ENCODE data around the gene SLC23A3. TPM values are rescaled to one million over a fixed set of nuclear protein-coding genes. Genes with fewer than 3 reads are reported as not detected.

Gene SLC23A3
- total RNA-seq, 1 donor from 2014 or later = 1.4 TPM

- Histone ChIP-seq H3K4me1 (peaks cover 7% of the 10 kb centered on the region), H3K9me3 (ENCODE audit: low read depth) (no peaks in the 10 kb centered on the region), H4K20me1 (ENCODE audit: low read depth) (no peaks in the 10 kb centered on the region), H3K9ac (no peak overlapping the region), H3K79me2 (ENCODE audit: low read depth) (no peaks in the 10 kb centered on the region), H3K36me3 (no peaks in the 10 kb centered on the region), H3K27me3 (no peaks in the 10 kb centered on the region), H3K4me2 (peak overlapping the region; percentile 76), H3K4me3 (peak overlapping the region; percentile 66), H2AFZ (replicated peaks) (no peak overlapping the region), H3K27ac (no peak overlapping the region), H3F3A (ENCODE audit: low read depth) (peaks cover 26% of the 10 kb centered on the region)
- Mint-ChIP-seq H3K27ac (no peak overlapping the region), H3K27me3 (ENCODE audit: insufficient read depth, low read depth) (peaks cover 3% of the 10 kb centered on the region), H3K4me3 (peak overlapping the region; percentile 95), H3K36me3 (peaks cover 5% of the 10 kb centered on the region), H3K4me1 (peaks cover 19% of the 10 kb centered on the region), H3K9me3 (peaks cover 4% of the 10 kb centered on the region)
- TF ChIP-seq CTCF (IDR thresholded peaks at IDR 0.05) (no peak), EZH2 (IDR thresholded peaks at IDR 0.05) (no peak), EZH2phosphoT487 (IDR thresholded peaks at IDR 0.05) (no peak)
- no peak for DNase-seq (ENCODE audit: low spot score)
Observed at GRCh38 chr2:219207884-219208740, 38.3 kb upstream of the SLC23A3 start.

DNA sequence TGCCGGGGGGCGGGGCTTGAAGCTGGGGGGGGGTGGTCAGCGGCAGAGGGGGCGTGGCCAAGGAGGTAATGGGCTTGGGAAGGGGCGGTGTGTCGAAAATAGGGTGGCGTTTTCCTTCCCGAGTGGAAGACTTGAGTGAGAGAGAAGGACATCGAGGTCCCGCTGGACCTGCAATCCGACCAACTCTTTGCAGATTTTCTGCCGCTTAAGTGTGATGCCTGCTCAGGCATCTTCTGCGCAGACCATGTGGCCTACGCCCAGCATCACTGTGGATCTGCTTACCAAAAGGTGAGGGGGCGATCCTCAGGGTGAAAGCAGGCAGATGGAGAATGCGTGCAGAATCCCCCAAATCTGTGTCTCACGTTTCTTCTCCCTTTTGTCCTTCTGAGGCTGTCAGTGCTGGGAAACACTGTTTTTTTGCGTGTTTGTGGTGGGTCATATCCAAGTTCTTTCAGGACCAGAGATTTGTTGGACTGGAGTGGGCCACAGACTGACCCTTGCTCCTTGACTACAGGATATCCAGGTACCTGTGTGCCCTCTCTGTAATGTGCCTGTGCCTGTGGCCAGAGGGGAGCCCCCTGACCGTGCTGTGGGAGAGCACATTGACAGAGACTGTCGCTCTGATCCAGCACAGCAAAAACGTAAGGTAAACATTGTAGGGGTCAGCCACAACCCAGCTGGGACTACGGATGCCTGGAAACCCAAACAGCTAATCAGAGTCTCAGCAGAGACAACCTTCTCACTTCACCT is 37.5 kb upstream of the SLC23A3 start:
- Histone ChIP-seq H3K79me2 (ENCODE audit: low read depth) (no peaks in the 10 kb centered on the region), H2AFZ (replicated peaks) (peak overlapping the region; percentile 20), H3K4me2 (peak overlapping the region; percentile 76), H3K4me1 (peaks cover 7% of the 10 kb centered on the region), H3F3A (ENCODE audit: low read depth) (peaks cover 26% of the 10 kb centered on the region), H3K9me3 (ENCODE audit: low read depth) (no peaks in the 10 kb centered on the region), H3K27ac (no peak overlapping the region), H3K36me3 (no peaks in the 10 kb centered on the region), H3K27me3 (no peaks in the 10 kb centered on the region), H3K9ac (no peak overlapping the region), H4K20me1 (ENCODE audit: low read depth) (no peaks in the 10 kb centered on the region), H3K4me3 (peak overlapping the region; percentile 66)
- peaks cover 4% of the 10 kb centered on the region for H3K9me3 Mint-ChIP-seq
- DNase-seq (ENCODE audit: low spot score) = no peak
- TF ChIP-seq CTCF (IDR thresholded peaks at IDR 0.05) = no peak
- no peak overlapping the region for H3K27ac Mint-ChIP-seq
- peak overlapping the region; percentile 95 for H3K4me3 Mint-ChIP-seq
- H3K36me3 Mint-ChIP-seq = peaks cover 4% of the 10 kb centered on the region
- H3K4me1 Mint-ChIP-seq = peaks cover 19% of the 10 kb centered on the region
- H3K27me3 Mint-ChIP-seq (ENCODE audit: insufficient read depth, low read depth) = peaks cover 5% of the 10 kb centered on the region

DNA sequence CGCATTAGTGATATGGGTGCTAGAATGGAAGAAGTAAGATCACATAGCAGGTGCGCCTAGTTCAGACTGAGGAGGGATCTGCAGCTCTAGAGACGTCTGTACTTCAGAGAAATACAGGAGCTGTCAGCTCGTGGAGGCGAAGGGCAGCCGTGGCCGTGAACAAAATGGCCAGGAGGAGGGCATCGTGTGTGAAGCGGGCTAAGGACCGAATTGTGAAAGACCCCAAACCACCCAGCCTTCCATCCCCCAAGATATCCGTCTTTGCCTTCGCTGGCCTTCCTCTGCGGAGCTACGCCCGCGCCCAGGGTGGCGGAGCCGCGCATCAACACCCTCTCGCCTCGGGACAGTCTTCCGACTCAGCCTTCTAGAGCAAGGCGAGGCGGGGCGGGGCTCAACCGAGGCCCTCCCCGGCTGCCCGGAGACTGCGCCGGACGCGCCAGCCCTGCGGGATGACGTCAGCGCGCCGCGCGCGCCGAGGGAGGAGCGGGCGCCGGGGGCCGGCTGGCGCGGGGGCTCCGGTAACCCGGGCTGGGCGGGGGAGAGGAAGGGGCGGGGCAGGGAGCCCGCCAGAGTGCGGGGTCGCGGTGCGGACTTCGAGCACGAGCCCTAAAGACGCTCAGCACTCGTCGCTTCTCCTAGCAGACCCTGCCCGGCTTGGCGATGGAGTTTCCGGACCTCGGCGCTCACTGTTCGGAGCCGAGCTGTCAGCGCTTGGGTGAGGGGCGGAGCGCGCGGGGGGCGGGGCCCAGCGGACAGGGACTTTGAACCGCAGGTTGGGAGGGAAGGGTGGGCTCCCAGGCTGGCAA is 36.7 kb upstream of the SLC23A3 start, which contains the start of gene ZFAND2B:
Gene ZFAND2B, plus strand, starts transcription at position 455 of the 806 bp plus-strand sequence. Its CDS starts 206 bp downstream, at position 661.
- H3K9me3 ChIP-seq (ENCODE audit: low read depth) = no peaks in the 10 kb centered on the region
- Mint-ChIP-seq H3K36me3 (peaks cover 2% of the 10 kb centered on the region), H3K4me3 (peak within 1 kb of the TSS; percentile 95), H3K9me3 (peaks cover 4% of the 10 kb centered on the region), H3K27me3 (ENCODE audit: insufficient read depth, low read depth) (peaks cover 2% of the 10 kb centered on the region), H3K4me1 (peaks cover 19% of the 10 kb centered on the region), H3K27ac (peak within 1 kb of the TSS; percentile 94)
- H3K27me3 ChIP-seq = no peaks in the 10 kb centered on the region
- no peaks in the 10 kb centered on the region for H3K79me2 ChIP-seq (ENCODE audit: low read depth)
- H3K4me3 ChIP-seq = peak within 1 kb of the TSS; percentile 66
- TF ChIP-seq EZH2 (IDR thresholded peaks at IDR 0.05) = no peak
- TF ChIP-seq EZH2phosphoT487 (IDR thresholded peaks at IDR 0.05) = no peak
- TF ChIP-seq CTCF (IDR thresholded peaks at IDR 0.05) = no peak
- peak; percentile 99 for DNase-seq (ENCODE audit: low spot score)
- peaks cover 7% of the 10 kb centered on the region for H3K4me1 ChIP-seq
- peaks cover 26% of the 10 kb centered on the region for H3F3A ChIP-seq (ENCODE audit: low read depth)
- H3K36me3 ChIP-seq = no peaks in the 10 kb centered on the region
- no peaks in the 10 kb centered on the region for H4K20me1 ChIP-seq (ENCODE audit: low read depth)
- no peak within 1 kb of the TSS for H3K27ac ChIP-seq
- no peak within 1 kb of the TSS for H3K9ac ChIP-seq
- peak within 1 kb of the TSS; percentile 76 for H3K4me2 ChIP-seq
- peak within 1 kb of the TSS; percentile 88 for H2AFZ ChIP-seq (replicated peaks)
